Smooth muscle cell (in vitro differentiated cells): ENCODE results near the gene SLC9A5. TPM values are rescaled to one million over a fixed set of nuclear protein-coding genes. Genes with fewer than 3 reads are reported as not detected.

ENCODE experiments used
- DNase-seq: peaks from one replicate; lab custom pipeline; 2025; ENCODE audit not compliant: unreplicated experiment; lab: John Stamatoyannopoulos, UW
- H2AFZ ChIP-seq: fragments of 200-600 bp; sonication (generic); 2 replicates; pipeline ENCODE4 v1.6.0; 2016; ENCODE audit warnings: antibody characterized with exemption, low read depth, mild to moderate bottlenecking
- H3F3A ChIP-seq: fragments of 200-600 bp; sonication (generic); 2 replicates; pipeline ENCODE4 v1.6.0; 2017; ENCODE audit warnings: antibody characterized with exemption, low read depth
- H3K27ac ChIP-seq: fragments of 200-600 bp; sonication (generic); 2 replicates; pipeline ENCODE4 v1.5.1; 2016; ENCODE audit warnings: low read depth, mild to moderate bottlenecking
- H3K27me3 ChIP-seq: fragments of 200-600 bp; sonication (generic); 2 replicates; pipeline ENCODE4 v1.6.1; 2016; ENCODE audit warnings: low read depth, mild to moderate bottlenecking
- H3K36me3 ChIP-seq: fragments of 200-600 bp; sonication (generic); 2 replicates; pipeline ENCODE4 v1.5.1; 2016; ENCODE audit warnings: low read depth
- H3K4me1 ChIP-seq: fragments of 200-600 bp; sonication (generic); 2 replicates; pipeline ENCODE4 v1.5.1; 2016; ENCODE audit warnings: low read depth
- H3K4me2 ChIP-seq: fragments of 200-600 bp; sonication (generic); 2 replicates; pipeline ENCODE4 v1.6.0; 2016; ENCODE audit warnings: mild to moderate bottlenecking
- H3K4me3 ChIP-seq: fragments of 200-600 bp; sonication (generic); 2 replicates; pipeline ENCODE4 v1.5.1; 2016; ENCODE audit warnings: mild to moderate bottlenecking
- H3K79me2 ChIP-seq: fragments of 200-600 bp; sonication (generic); 2 replicates; pipeline ENCODE4 v1.6.0; 2016; ENCODE audit warnings: low read depth, mild to moderate bottlenecking
- H3K9ac ChIP-seq: fragments of 200-600 bp; sonication (generic); 2 replicates; pipeline ENCODE4 v1.6.0; 2016; ENCODE audit warnings: low read depth
- H3K9me3 ChIP-seq: fragments of 200-600 bp; sonication (generic); replicated peaks from 2 replicates; pipeline ENCODE4 v1.5.1; 2016; ENCODE audit warnings: low read depth
- H4K20me1 ChIP-seq: fragments of 200-600 bp; sonication (generic); 2 replicates; pipeline ENCODE4 v1.6.0; 2016; ENCODE audit warnings: low read depth
- CTCF ChIP-seq: fragments of 200-600 bp; sonication (generic); IDR thresholded peaks from 2 replicates; pipeline ENCODE4 v1.5.1; 2017; ENCODE audit warnings: borderline replicate concordance, mild to moderate bottlenecking, antibody characterized with exemption; ENCODE audit not compliant: insufficient read depth, poor library complexity, severe bottlenecking
- WGBS: methylation state at CpG from one replicate; pipeline ENCODE4 v1.1.7; 2016; ENCODE audit warnings: low lambda C conversion rate; 5-methylcytosine and 5-hydroxymethylcytosine counted together
- polyA plus RNA-seq: library from polyadenylated mRNA; unstranded; fragments of >200 nt; fragmentation: Nextera tagmentation; extraction: Ambion mirVana; gene quantifications from 2 replicates; pipeline ENCODE4 v1.2.1, GENCODE V29; 2016
- total RNA-seq: library from RNA; depleted of rRNA; stranded (reverse); fragments of >200 nt; gene quantifications from 2 replicates; pipeline ENCODE4 v1.2.3, GENCODE V29; 2014

The SLC9A5 gene
- total and polyA plus RNA-seq, 2 experiments from 2014 or later = 2.1 to 9.1 TPM

DNA sequence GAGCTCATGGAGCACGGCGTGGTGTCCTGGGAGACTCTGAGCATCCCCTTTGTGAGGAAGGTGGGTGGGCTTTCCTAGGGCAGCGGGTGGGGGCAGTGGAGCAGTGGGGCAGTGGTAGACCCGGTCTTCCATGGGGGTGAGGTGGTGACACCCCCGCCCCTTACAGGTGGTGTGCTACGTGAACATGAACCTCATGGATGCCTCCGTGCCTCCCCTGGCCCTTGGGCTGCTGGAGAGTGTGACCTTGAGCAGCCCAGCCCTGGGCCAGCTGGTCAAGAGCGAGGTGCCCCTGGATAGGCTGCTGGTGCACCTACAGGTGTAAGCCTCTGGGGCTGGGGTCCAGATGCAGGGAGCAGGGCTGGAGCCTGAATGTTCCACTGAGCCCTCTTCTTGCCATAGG, 48.3 kb upstream of the SLC9A5 start:
- no peak overlapping the region for H2AFZ ChIP-seq
- H3K4me1 ChIP-seq = no peaks in the 10 kb centered on the region
- no peak overlapping the region for H3K4me3 ChIP-seq
- H3K9ac ChIP-seq = no peak overlapping the region
- no peak for DNase-seq
- H3K27ac ChIP-seq = no peak overlapping the region
- WGBS = 97% methylated on average over 8 of the region's 8 CpGs
- no peaks in the 10 kb centered on the region for H3K27me3 ChIP-seq
- no peak overlapping the region for H3K4me2 ChIP-seq
- H3K9me3 ChIP-seq = no peaks in the 10 kb centered on the region
- no peaks in the 10 kb centered on the region for H3K79me2 ChIP-seq
- peaks cover 31% of the 10 kb centered on the region for H4K20me1 ChIP-seq
- H3F3A ChIP-seq = peaks cover 7% of the 10 kb centered on the region
- no peak for TF ChIP-seq CTCF
- H3K36me3 ChIP-seq = no peaks in the 10 kb centered on the region

DNA sequence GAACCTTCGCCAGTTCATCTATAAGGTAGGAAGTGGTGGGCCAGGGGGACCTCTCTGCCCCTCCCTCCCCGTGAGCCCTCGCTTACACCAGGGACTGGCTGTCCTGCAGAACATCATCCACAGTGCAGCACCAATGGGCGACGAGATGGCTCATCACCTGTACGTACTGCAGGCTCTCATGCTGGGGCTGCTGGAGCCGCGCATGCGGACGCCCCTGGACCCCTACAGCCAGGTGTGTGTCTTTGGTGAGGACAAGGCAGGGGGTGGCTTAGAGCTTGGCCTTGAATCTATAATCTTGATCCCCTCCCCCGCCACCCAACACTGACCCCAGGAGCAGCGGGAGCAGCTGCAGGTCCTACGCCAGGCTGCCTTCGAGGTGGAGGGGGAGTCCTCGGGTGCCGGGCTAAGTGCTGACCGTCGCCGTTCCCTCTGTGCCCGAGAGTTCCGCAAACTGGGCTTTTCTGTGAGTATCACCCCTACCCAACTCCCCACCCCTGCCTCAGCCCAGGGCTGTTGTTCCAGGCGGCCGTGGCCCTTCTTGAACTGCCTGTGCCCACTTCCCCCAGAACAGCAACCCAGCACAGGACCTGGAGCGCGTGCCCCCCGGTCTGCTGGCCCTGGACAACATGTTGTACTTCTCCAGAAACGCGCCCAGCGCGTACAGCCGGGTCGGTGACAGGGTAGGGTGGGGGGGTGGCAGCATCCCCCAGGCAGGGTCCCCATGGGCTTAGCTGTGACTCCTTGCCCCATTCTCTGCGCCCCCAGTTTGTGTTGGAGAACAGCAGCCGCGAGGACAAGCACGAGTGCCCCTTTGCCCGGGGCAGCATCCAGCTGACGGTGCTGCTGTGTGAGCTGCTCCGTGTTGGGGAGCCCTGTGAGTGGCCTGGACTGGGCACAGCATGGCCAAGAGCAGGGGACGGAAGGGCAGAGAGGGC, 47.1 kb upstream of the SLC9A5 start:
- no peaks in the 10 kb centered on the region for H3K79me2 ChIP-seq
- no peak for DNase-seq
- H2AFZ ChIP-seq = no peak overlapping the region
- no peaks in the 10 kb centered on the region for H3K4me1 ChIP-seq
- WGBS = 97% methylated on average over 36 of the region's 40 CpGs
- H4K20me1 ChIP-seq = peaks cover 21% of the 10 kb centered on the region
- no peaks in the 10 kb centered on the region for H3K9me3 ChIP-seq
- peaks cover 6% of the 10 kb centered on the region for H3F3A ChIP-seq
- no peaks in the 10 kb centered on the region for H3K27me3 ChIP-seq
- no peak for TF ChIP-seq CTCF
- no peak overlapping the region for H3K9ac ChIP-seq
- no peak overlapping the region for H3K27ac ChIP-seq
- H3K36me3 ChIP-seq = no peaks in the 10 kb centered on the region
- no peak overlapping the region for H3K4me3 ChIP-seq
- no peak overlapping the region for H3K4me2 ChIP-seq

DNA sequence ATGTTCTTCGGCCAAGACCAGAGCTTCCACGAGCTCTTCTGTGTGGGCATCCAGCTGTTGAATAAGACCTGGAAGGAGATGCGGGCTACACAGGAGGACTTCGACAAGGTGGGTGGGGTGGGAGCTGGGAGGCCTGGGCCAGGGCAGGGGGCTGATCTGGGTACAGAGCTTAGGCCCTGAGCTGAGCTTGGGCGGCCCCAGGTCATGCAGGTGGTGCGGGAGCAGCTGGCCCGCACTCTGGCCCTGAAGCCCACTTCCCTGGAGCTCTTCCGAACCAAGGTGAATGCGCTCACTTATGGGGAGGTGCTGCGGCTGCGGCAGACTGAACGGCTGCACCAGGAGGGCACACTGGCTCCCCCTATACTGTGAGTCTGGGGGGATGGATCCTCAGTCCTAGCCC, 46.4 kb upstream of the SLC9A5 start:
- H3K4me2 ChIP-seq = no peak overlapping the region
- no peak overlapping the region for H3K4me3 ChIP-seq
- no peak overlapping the region for H3K27ac ChIP-seq
- no peaks in the 10 kb centered on the region for H3F3A ChIP-seq
- H3K9me3 ChIP-seq = no peaks in the 10 kb centered on the region
- no peaks in the 10 kb centered on the region for H3K79me2 ChIP-seq
- no peak overlapping the region for H2AFZ ChIP-seq
- H3K27me3 ChIP-seq = no peaks in the 10 kb centered on the region
- peaks cover 14% of the 10 kb centered on the region for H4K20me1 ChIP-seq
- no peak for DNase-seq
- no peak for TF ChIP-seq CTCF
- no peak overlapping the region for H3K9ac ChIP-seq
- H3K4me1 ChIP-seq = no peaks in the 10 kb centered on the region
- over 99% methylated on average over 12 of the region's 12 CpGs for WGBS
- H3K36me3 ChIP-seq = no peaks in the 10 kb centered on the region
